Adrenal gland (tissue), 12 donors: Measurements from ENCODE around the gene ZBTB38. TPM values are rescaled to one million over a fixed set of nuclear protein-coding genes. Genes with fewer than 3 reads are reported as not detected.

Experiments
- DNase-seq, 7 donors: peaks; one replicate each; pipeline ENCODE4 v3.0.0-alpha.2; 2019 to 2020
- H3K27ac ChIP-seq, 5 donors: fragments of 200-600 bp; sonication (generic) in 4 of 5; 1 replicate in 3 of 5; 2 replicates in 2 of 5; pipeline versions ENCODE4 v1.5.1 to v1.8.0; 2016 to 2020; ENCODE audit warnings: mild to moderate bottlenecking in 1 of 5
- H3K27me3 ChIP-seq: fragments of 200-600 bp; 2 replicates; pipeline ENCODE4 v1.8.0; 2021
- H3K36me3 ChIP-seq, 2 donors: fragments of 200-600 bp; replicated peaks in 1 of 2; 1 replicate in 1 of 2; 2 replicates in 1 of 2; pipeline versions ENCODE4 v1.5.1 to v1.8.0; 2018 to 2022
- H3K4me1 ChIP-seq, 2 donors: fragments of 200-600 bp; replicated peaks in 1 of 2; 1 replicate in 1 of 2; 2 replicates in 1 of 2; pipeline versions ENCODE4 v1.5.1 to v1.8.0; 2018 to 2021
- H3K4me3 ChIP-seq, 4 donors: fragments of 200-600 bp; sonication (generic) in 3 of 4; one replicate each; pipeline ENCODE4 v1.5.1; 2016 to 2018
- H3K9me3 ChIP-seq, 3 donors: fragments of 200-600 bp; sonication (generic) in 1 of 3; replicated peaks in 1 of 3; 1 replicate in 2 of 3; 2 replicates in 1 of 3; pipeline versions ENCODE4 v1.5.1 to v1.8.0; 2016 to 2021
- POLR2A ChIP-seq, 2 donors: fragments of 450-650 bp; IDR thresholded peaks; one replicate each; pipeline ENCODE4 v1.6.1; 2017; ENCODE audit warnings: antibody characterized with exemption in 2 of 2, mild to moderate bottlenecking in 2 of 2, moderate library complexity in 1 of 2
- WGBS, 4 donors: extraction: QIAGEN DNeasy Blood & Tissue Kit in 2 of 4; methylation state at CpG; one replicate each; pipeline versions ENCODE4 v1.1.5 to v1.1.7; 2013 to 2017; 5-methylcytosine and 5-hydroxymethylcytosine counted together
- intact Hi-C, 2 donors: fragments of 100-400 bp; cut with DNase I; formaldehyde crosslinking; loops; one replicate each; pipeline versions ENCODE4 v1.14.1 to v1.15.0; 2022 to 2023
- polyA plus RNA-seq, 3 donors: library from polyadenylated mRNA; stranded (reverse); fragments of 200-250 nt in 2 of 3; fragments of 350-450 nt in 1 of 3; fragmentation: Illumina TruSeq in 1 of 3; extraction: RNeasy Lipid Tissue Mini Kit (QIAGEN cat#74804) in 1 of 3; gene quantifications; one replicate each; pipeline ENCODE4 v1.2.3, GENCODE V29; 2013 to 2014
- total RNA-seq, 9 donors: library from RNA; depleted of rRNA in 4 of 9; stranded (reverse); fragments of >200 nt in 4 of 9; fragments of 120-200 nt in 1 of 9; fragmentation: NEBNext Ultra II Directional in 1 of 9; extraction: Animal tissue kit (Norgen Biotek cat#: 25700) in 1 of 9; gene quantifications; one replicate each; pipeline versions ENCODE4 v1.1.0 to v1.2.4, GENCODE V29; 2013 to 2023
- TF ChIP-seq, protein P1 (sequence below), 6 experiments: fragments of 450-650 bp in 4 of 6; fragments of 200-600 bp in 2 of 6; sonication (generic) in 1 of 6; IDR thresholded peaks; 1 replicate in 5 of 6; 2 replicates in 1 of 6; pipeline versions ENCODE4 v1.5.1 to v1.8.0; 2016 to 2021; ENCODE audit warnings: antibody characterized with exemption in 6 of 6, mild to moderate bottlenecking in 2 of 6, moderate library complexity in 1 of 6
- donor health status: healthy with polysubstance abuse.
- donor health status: Bipolar disorder and iron deficiency.
- donor health status: DM: yes; HTN: yes; CAD: no.
- donor health status: DM: no; HTN: no; CAD: no.
- donor health status: DM: no; HTN: no; CAD: no.
- donor health status: DM: yes; HTN: yes; CAD: no.

The ZBTB38 gene
- total and polyA plus RNA-seq, 12 donors = 12.0 to 231 (median 147) TPM

DNA sequence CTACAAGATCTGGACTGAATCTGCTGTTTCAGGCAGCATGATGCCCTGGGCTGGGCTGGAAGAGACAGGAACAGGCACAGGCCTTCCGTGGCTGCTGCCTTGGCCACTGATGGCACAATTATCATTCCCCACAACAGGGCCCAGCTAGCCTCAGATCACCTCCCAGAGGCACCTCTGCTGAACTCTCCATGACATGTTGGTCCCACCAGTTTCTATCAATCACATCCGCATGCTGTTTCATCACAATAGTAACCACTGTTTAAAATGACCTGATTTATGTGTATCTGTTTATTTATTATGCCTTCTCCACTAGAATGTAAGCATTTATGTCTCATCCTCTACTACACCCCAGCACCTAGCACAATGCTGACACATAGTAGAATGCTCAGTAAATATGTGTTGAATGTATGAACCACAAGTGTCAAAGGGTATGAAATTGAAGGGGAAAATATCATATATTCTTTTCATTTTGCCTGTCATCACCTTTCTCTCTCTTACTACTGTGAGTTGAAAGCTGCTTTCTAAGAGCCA lies 32.7 kb upstream of the ZBTB38 start:
- no peaks in the 10 kb centered on the region for H3K36me3 ChIP-seq
- no peaks in the 10 kb centered on the region for H3K27me3 ChIP-seq
- no peak overlapping the region for H3K4me3 ChIP-seq
- DNase-seq = no peak
- no peak overlapping the region for H3K27ac ChIP-seq
- H3K9me3 ChIP-seq = no peaks in the 10 kb centered on the region
- no peak for TF ChIP-seq POLR2A (IDR thresholded peaks at IDR 0.05)
- TF ChIP-seq, protein P1, sequence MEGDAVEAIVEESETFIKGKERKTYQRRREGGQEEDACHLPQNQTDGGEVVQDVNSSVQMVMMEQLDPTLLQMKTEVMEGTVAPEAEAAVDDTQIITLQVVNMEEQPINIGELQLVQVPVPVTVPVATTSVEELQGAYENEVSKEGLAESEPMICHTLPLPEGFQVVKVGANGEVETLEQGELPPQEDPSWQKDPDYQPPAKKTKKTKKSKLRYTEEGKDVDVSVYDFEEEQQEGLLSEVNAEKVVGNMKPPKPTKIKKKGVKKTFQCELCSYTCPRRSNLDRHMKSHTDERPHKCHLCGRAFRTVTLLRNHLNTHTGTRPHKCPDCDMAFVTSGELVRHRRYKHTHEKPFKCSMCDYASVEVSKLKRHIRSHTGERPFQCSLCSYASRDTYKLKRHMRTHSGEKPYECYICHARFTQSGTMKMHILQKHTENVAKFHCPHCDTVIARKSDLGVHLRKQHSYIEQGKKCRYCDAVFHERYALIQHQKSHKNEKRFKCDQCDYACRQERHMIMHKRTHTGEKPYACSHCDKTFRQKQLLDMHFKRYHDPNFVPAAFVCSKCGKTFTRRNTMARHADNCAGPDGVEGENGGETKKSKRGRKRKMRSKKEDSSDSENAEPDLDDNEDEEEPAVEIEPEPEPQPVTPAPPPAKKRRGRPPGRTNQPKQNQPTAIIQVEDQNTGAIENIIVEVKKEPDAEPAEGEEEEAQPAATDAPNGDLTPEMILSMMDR (IDR thresholded peaks at IDR 0.05) = no peak
- 78 to 96% (median 91%) methylated on average over 2 of the region's 2 CpGs for WGBS, 4 donors
- peaks cover 5 to 10% of the 10 kb centered on the region in 2 donors for H3K4me1 ChIP-seq
- intact Hi-C loops = no loop called here

DNA sequence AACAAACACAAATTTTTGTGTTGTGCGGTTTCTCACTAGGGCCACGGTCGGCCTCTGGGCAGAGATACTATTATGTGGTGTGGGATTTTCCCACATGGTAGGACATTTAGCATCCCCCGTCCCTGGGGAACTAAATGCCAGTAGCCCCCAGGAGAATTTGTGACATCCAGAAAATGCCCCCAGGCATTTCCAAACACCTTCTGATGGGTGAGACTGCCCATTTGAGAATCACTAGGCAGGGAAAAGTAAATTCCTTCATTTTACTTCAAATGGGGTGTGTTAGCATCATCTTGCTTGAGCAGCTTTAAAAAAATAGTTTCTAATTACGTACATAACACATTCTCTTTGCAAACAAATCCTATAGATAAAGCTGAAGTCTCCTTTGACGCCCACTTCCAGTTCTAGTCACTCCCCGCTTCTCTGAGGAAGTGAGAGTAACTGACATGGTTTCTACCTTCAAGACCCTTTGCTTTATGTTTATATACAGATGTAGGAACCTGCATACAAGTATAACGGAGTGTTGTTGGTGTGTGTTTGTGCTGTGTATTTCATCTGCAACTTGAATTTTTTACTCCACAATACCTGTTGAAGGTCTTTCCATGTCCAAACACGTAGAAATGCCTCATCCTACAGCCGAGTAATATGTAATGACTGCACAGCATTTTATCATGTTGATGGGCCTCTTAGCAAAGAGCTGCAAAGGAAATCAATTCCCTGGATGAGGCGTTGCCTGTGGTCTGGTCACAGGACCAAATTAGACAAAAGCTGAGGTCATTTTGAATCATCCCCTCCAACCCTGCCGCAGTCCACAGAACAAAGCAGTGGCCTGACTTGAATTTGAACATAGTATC lies 31.4 kb upstream of the ZBTB38 start:
- Histone ChIP-seq H3K27me3 (no peaks in the 10 kb centered on the region), H3K36me3 (no peaks in the 10 kb centered on the region), H3K4me3 (no peak overlapping the region), H3K27ac (no peak overlapping the region), H3K9me3 (no peaks in the 10 kb centered on the region), H3K4me1 (peaks cover 5 to 8% of the 10 kb centered on the region in 2 donors)
- no peak for TF ChIP-seq POLR2A (IDR thresholded peaks at IDR 0.05)
- TF ChIP-seq, protein P1 (IDR thresholded peaks at IDR 0.05) = no peak
- intact Hi-C loops = no loop called here
- no peak for DNase-seq
- 74 to 78% (median 76%) methylated on average over 12 of the region's 12 CpGs for WGBS, 4 donors

DNA sequence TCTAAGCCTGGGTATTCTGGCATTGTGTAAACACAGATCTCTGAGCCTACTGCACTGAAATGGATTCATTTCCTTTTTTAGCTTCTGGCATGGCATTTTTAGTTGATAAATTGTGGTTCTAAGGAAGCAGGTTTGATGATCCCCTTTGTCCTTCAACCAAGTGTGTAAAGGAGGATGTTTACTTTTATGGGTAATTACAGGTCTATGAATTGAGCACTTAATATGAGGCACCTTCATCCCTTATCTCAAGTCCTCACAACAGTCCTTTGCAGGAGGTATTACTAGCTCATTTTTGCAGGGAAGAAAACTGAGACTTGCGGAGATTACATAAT lies 30.8 kb upstream of the ZBTB38 start:
- H3K4me3 ChIP-seq = no peak overlapping the region
- no peaks in the 10 kb centered on the region for H3K36me3 ChIP-seq
- peaks cover 0 to 2% of the 10 kb centered on the region in 2 donors for H3K4me1 ChIP-seq
- intact Hi-C loops = no loop called here
- no peak for DNase-seq
- TF ChIP-seq, protein P1 (IDR thresholded peaks at IDR 0.05) = no peak
- no peak for TF ChIP-seq POLR2A (IDR thresholded peaks at IDR 0.05)
- H3K27me3 ChIP-seq = no peaks in the 10 kb centered on the region
- no peak overlapping the region for H3K27ac ChIP-seq
- 84 to 97% (median 94%) methylated on average over 1 of the region's 1 CpG for WGBS, 4 donors
- H3K9me3 ChIP-seq = no peaks in the 10 kb centered on the region

DNA sequence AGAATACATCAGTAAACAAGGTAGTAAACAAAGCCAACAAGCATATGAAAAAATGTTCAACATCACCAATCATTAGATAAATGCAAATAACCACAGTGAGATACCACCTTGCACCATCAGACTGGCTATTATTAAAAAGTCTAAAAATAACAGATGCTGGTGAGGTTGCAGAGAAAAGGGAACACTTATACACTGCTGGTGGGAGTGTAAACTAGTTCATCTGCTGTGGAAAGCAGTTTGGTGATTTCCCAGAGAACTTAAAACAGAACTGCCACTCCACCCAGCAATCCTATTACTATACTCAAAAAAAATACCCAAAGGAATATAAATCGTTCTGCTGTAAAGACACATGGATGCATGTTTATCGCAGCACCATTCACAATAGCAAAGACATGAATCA lies 30.3 kb upstream of the ZBTB38 start:
- H3K27me3 ChIP-seq = no peaks in the 10 kb centered on the region
- H3K4me3 ChIP-seq = no peak overlapping the region
- intact Hi-C loops = no loop called here
- WGBS, 4 donors = 81 to 90% (median 85%) methylated on average over 2 of the region's 2 CpGs
- TF ChIP-seq POLR2A (IDR thresholded peaks at IDR 0.05) = no peak
- TF ChIP-seq, protein P1 (IDR thresholded peaks at IDR 0.05) = no peak
- H3K9me3 ChIP-seq = no peaks in the 10 kb centered on the region
- H3K4me1 ChIP-seq = no peaks in the 10 kb centered on the region
- DNase-seq = no peak
- H3K27ac ChIP-seq = no peak overlapping the region
- no peaks in the 10 kb centered on the region for H3K36me3 ChIP-seq
